ENCODE measurements around the gene RCAN1. TPM values are rescaled to one million over a fixed set of nuclear protein-coding genes. Genes with fewer than 3 reads are reported as not detected.

RCAN1 gene
- total RNA-seq, 1 donor from 2014 or later = 197 TPM

DNA sequence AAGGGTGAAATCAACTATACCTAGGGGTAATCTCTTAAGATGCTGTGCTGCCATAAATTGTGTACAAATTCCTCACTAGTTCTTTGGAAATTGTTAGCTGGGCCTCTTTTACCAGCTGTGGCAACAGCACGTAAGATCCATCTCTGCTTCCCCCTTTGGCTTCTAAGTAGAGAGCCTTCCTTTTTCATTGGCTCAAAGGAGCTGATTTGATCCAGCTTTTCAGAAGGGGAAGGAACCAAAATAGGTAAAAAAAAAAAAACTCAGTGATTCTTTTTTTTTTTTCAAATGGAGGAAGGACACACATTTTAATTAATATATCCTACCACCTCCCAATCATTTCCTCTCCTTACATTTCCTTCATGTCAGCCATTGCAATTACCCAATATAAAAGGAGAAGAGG, 4.0 kb upstream of the RCAN1 start:
- Histone ChIP-seq H3K27ac (ENCODE audit: low read depth, low read length) (no peak overlapping the region), H2AFZ (ENCODE audit: low read depth, low read length) (no peak overlapping the region), H4K20me1 (ENCODE audit: insufficient read depth, low read length) (peaks cover under 1% of the 10 kb centered on the region), H3K79me2 (ENCODE audit: insufficient read depth, low read length) (no peaks in the 10 kb centered on the region), H3K36me3 (ENCODE audit: insufficient read depth, low read length) (no peaks in the 10 kb centered on the region), H3K27me3 (ENCODE audit: insufficient read depth, low read length) (peaks cover 15% of the 10 kb centered on the region), H3K4me3 (ENCODE audit: insufficient read depth, low read depth, low read length) (no peak overlapping the region), H3K4me1 (ENCODE audit: insufficient read depth, low read length) (peaks cover 8% of the 10 kb centered on the region), H3K9me3 (ENCODE audit: insufficient read depth, low read depth, low read length) (no peaks in the 10 kb centered on the region), H3K9ac (ENCODE audit: low read length) (no peak overlapping the region), H3K4me2 (ENCODE audit: low read length) (no peak overlapping the region)
- TF ChIP-seq, protein P1, sequence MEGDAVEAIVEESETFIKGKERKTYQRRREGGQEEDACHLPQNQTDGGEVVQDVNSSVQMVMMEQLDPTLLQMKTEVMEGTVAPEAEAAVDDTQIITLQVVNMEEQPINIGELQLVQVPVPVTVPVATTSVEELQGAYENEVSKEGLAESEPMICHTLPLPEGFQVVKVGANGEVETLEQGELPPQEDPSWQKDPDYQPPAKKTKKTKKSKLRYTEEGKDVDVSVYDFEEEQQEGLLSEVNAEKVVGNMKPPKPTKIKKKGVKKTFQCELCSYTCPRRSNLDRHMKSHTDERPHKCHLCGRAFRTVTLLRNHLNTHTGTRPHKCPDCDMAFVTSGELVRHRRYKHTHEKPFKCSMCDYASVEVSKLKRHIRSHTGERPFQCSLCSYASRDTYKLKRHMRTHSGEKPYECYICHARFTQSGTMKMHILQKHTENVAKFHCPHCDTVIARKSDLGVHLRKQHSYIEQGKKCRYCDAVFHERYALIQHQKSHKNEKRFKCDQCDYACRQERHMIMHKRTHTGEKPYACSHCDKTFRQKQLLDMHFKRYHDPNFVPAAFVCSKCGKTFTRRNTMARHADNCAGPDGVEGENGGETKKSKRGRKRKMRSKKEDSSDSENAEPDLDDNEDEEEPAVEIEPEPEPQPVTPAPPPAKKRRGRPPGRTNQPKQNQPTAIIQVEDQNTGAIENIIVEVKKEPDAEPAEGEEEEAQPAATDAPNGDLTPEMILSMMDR (IDR thresholded peaks at IDR 0.05; ENCODE audit: insufficient read depth, low read depth, low read length) = no peak
- FAIRE-seq (no peak), DNase-seq (ENCODE audit: low read depth) (no peak)
- no peak overlapping the region for H3K4me3 Mint-ChIP-seq (ENCODE audit: unreplicated experiment)
- peaks cover 7% of the 10 kb centered on the region for H3K27me3 Mint-ChIP-seq (ENCODE audit: low read depth, unreplicated experiment)
- no peak overlapping the region for H3K27ac Mint-ChIP-seq (ENCODE audit: unreplicated experiment)
- H3K4me1 Mint-ChIP-seq (ENCODE audit: low read depth, unreplicated experiment) = no peaks in the 10 kb centered on the region
- no peaks in the 10 kb centered on the region for H3K9me3 Mint-ChIP-seq (ENCODE audit: unreplicated experiment)
- no peaks in the 10 kb centered on the region for H3K36me3 Mint-ChIP-seq (ENCODE audit: low read depth, unreplicated experiment)

DNA sequence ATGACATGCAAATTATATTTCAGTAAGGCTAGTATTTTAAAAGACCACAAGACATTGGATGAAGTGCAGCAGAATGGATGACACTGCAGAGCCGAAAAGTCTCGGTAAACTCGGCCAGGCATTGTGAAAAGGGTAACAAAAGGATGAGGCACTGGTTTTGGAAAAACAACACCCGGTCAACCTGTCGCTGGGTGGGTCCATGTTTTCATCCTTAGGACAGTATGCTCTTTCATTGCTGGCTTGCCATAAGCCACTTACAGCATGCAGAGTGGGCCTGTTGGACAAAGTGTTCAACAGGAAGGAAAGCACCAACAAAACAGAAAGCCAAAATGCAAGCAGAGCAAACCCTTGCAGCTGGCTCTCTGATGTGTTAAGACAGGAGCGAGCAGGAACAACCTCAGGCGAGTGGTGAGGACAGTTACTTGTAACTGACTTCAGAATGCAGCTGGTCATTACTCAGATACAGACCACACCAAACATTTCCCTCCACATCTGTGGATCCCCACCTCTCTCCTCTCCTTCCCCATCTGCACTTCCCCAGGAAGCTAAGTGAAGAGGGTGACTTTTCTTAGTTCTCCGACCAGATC, 2.9 kb upstream of the RCAN1 start:
- H3K9me3 ChIP-seq (ENCODE audit: insufficient read depth, low read depth, low read length) = no peaks in the 10 kb centered on the region
- H3K27ac Mint-ChIP-seq (ENCODE audit: unreplicated experiment) = no peak overlapping the region
- no peak overlapping the region for H3K4me2 ChIP-seq (ENCODE audit: low read length)
- H3K9me3 Mint-ChIP-seq (ENCODE audit: unreplicated experiment) = no peaks in the 10 kb centered on the region
- peaks cover 7% of the 10 kb centered on the region for H4K20me1 ChIP-seq (ENCODE audit: insufficient read depth, low read length)
- no peak overlapping the region for H3K4me3 ChIP-seq (ENCODE audit: insufficient read depth, low read depth, low read length)
- H3K4me1 ChIP-seq (ENCODE audit: insufficient read depth, low read length) = peaks cover 12% of the 10 kb centered on the region
- TF ChIP-seq, protein P1 (IDR thresholded peaks at IDR 0.05; ENCODE audit: insufficient read depth, low read depth, low read length) = no peak
- no peak for TF ChIP-seq EZH2 (IDR thresholded peaks at IDR 0.05; ENCODE audit: insufficient read depth, low read length)
- no peaks in the 10 kb centered on the region for H3K36me3 ChIP-seq (ENCODE audit: insufficient read depth, low read length)
- peaks cover 13% of the 10 kb centered on the region for H3K27me3 ChIP-seq (ENCODE audit: insufficient read depth, low read length)
- FAIRE-seq (no peak), DNase-seq (ENCODE audit: low read depth) (no peak)
- H3K4me1 Mint-ChIP-seq (ENCODE audit: low read depth, unreplicated experiment) = no peaks in the 10 kb centered on the region
- H3K27ac ChIP-seq (ENCODE audit: low read depth, low read length) = no peak overlapping the region
- H3K36me3 Mint-ChIP-seq (ENCODE audit: low read depth, unreplicated experiment) = no peaks in the 10 kb centered on the region
- H3K79me2 ChIP-seq (ENCODE audit: insufficient read depth, low read length) = peaks cover 2% of the 10 kb centered on the region
- no peak overlapping the region for H2AFZ ChIP-seq (ENCODE audit: low read depth, low read length)
- H3K9ac ChIP-seq (ENCODE audit: low read length) = no peak overlapping the region
- no peak overlapping the region for H3K4me3 Mint-ChIP-seq (ENCODE audit: unreplicated experiment)
- no peaks in the 10 kb centered on the region for H3K27me3 Mint-ChIP-seq (ENCODE audit: low read depth, unreplicated experiment)

DNA sequence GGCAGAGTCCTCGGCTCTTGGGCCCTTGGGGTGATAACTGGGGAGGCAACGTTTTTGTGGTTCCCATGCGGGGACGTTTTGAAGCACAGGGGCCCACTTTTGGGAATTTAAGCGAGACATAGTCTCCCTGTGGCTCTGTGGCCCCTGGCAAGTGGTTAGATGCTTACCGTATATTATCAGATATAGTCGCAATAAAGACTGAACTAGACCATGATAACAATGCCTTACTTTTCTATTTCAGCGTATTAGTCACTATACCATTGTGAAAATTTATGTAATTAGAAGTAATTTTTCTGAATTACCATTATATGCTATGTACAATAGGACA, 538 bp upstream of the RCAN1 start:
- Mint-ChIP-seq H3K9me3 (ENCODE audit: unreplicated experiment) (no peaks in the 10 kb centered on the region), H3K27me3 (ENCODE audit: low read depth, unreplicated experiment) (no peaks in the 10 kb centered on the region), H3K36me3 (ENCODE audit: low read depth, unreplicated experiment) (no peaks in the 10 kb centered on the region), H3K27ac (ENCODE audit: unreplicated experiment) (peak overlapping the region; percentile 66), H3K4me1 (ENCODE audit: low read depth, unreplicated experiment) (no peaks in the 10 kb centered on the region), H3K4me3 (ENCODE audit: unreplicated experiment) (peak overlapping the region; percentile 86)
- peaks cover 12% of the 10 kb centered on the region for H3K4me1 ChIP-seq (ENCODE audit: insufficient read depth, low read length)
- peaks cover 11% of the 10 kb centered on the region for H4K20me1 ChIP-seq (ENCODE audit: insufficient read depth, low read length)
- H3K9me3 ChIP-seq (ENCODE audit: insufficient read depth, low read depth, low read length) = no peaks in the 10 kb centered on the region
- H3K4me2 ChIP-seq (ENCODE audit: low read length) = peak overlapping the region; percentile 88
- peak overlapping the region; percentile 79 for H2AFZ ChIP-seq (ENCODE audit: low read depth, low read length)
- no peak for FAIRE-seq
- H3K27me3 ChIP-seq (ENCODE audit: insufficient read depth, low read length) = peaks cover 13% of the 10 kb centered on the region
- peaks cover 17% of the 10 kb centered on the region for H3K79me2 ChIP-seq (ENCODE audit: insufficient read depth, low read length)
- no peak for DNase-seq (ENCODE audit: low read depth)
- peak overlapping the region; percentile 76 for H3K4me3 ChIP-seq (ENCODE audit: insufficient read depth, low read depth, low read length)
- no peak for TF ChIP-seq EZH2 (IDR thresholded peaks at IDR 0.05; ENCODE audit: insufficient read depth, low read length)
- TF ChIP-seq, protein P1 (IDR thresholded peaks at IDR 0.05; ENCODE audit: insufficient read depth, low read depth, low read length) = no peak
- no peaks in the 10 kb centered on the region for H3K36me3 ChIP-seq (ENCODE audit: insufficient read depth, low read length)
- H3K27ac ChIP-seq (ENCODE audit: low read depth, low read length) = no peak overlapping the region
- peak overlapping the region; percentile 65 for H3K9ac ChIP-seq (ENCODE audit: low read length)
